ENCODE data around the gene POLRMT.

DNA sequence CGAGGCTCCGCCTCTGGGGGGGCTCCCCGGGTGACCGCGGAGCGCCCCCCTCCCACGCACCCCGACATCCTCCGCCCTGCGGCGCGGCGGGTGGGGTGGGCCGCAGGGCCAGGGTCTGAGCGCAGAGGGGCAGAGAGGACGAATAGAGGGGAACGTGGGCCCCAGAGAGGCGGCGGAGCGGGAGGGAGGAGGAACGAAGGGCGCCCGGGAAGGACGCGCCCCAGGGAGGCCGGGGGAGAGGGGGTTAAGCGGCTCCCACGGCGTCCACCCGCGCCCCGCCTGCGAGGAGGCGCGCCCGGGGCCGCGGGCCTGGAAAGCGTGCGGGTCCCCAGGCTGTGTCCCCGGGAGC, 42.6 kb downstream of the POLRMT start:
- TF ChIP-seq, protein P1, sequence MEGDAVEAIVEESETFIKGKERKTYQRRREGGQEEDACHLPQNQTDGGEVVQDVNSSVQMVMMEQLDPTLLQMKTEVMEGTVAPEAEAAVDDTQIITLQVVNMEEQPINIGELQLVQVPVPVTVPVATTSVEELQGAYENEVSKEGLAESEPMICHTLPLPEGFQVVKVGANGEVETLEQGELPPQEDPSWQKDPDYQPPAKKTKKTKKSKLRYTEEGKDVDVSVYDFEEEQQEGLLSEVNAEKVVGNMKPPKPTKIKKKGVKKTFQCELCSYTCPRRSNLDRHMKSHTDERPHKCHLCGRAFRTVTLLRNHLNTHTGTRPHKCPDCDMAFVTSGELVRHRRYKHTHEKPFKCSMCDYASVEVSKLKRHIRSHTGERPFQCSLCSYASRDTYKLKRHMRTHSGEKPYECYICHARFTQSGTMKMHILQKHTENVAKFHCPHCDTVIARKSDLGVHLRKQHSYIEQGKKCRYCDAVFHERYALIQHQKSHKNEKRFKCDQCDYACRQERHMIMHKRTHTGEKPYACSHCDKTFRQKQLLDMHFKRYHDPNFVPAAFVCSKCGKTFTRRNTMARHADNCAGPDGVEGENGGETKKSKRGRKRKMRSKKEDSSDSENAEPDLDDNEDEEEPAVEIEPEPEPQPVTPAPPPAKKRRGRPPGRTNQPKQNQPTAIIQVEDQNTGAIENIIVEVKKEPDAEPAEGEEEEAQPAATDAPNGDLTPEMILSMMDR (tag by site-specific recombination; IDR thresholded peaks at IDR 0.05), result no peak
- TF ChIP-seq HOXC10 (CRISPR knock-in tag; IDR thresholded peaks at IDR 0.05) (no peak), SP2 (tag by site-specific recombination; IDR thresholded peaks at IDR 0.05) (no peak), RBAK (tag by site-specific recombination; IDR thresholded peaks at IDR 0.05) (no peak), ZNF626 (tag by site-specific recombination; IDR thresholded peaks at IDR 0.05) (no peak), KLF9 (tag by site-specific recombination; IDR thresholded peaks at IDR 0.05; ENCODE audit: low read depth) (no peak), ZNF266 (tag by site-specific recombination; IDR thresholded peaks at IDR 0.05; ENCODE audit: low read depth) (no peak), YY1 (tag by site-specific recombination; IDR thresholded peaks at IDR 0.05) (no peak), TCF7L2 (IDR thresholded peaks at IDR 0.05; ENCODE audit: borderline replicate concordance, low read depth, low read length) (no peak)
- TF ChIP-seq, protein P2, sequence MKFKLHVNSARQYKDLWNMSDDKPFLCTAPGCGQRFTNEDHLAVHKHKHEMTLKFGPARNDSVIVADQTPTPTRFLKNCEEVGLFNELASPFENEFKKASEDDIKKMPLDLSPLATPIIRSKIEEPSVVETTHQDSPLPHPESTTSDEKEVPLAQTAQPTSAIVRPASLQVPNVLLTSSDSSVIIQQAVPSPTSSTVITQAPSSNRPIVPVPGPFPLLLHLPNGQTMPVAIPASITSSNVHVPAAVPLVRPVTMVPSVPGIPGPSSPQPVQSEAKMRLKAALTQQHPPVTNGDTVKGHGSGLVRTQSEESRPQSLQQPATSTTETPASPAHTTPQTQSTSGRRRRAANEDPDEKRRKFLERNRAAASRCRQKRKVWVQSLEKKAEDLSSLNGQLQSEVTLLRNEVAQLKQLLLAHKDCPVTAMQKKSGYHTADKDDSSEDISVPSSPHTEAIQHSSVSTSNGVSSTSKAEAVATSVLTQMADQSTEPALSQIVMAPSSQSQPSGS (tag by site-specific recombination; IDR thresholded peaks at IDR 0.05; ENCODE audit: low read depth), result no peak
